SHP77 treated with DMSO at 0.1 percent for 48 hours (cell line): ENCODE data around the gene DENND1A.

Experiments
- DNase-seq: peaks from one replicate; lab custom pipeline; 2025; lab: John Stamatoyannopoulos, UW

DENND1A gene

GRCh38 chr9:123354806-123355508 lies 575.0 kb downstream of the DENND1A start:
- DNase-seq, result no peak

- no peak for DNase-seq
Measured at GRCh38 chr9:123353984-123354591, 575.8 kb downstream of the DENND1A start.

GRCh38 chr9:123353041-123353440 lies 576.9 kb downstream of the DENND1A start:
- no peak for DNase-seq

- DNase-seq, result no peak
Measured at GRCh38 chr9:123350590-123351310, 579.2 kb downstream of the DENND1A start.

GRCh38 chr9:123349691-123350480 lies 580.0 kb downstream of the DENND1A start:
- peak; percentile 41 for DNase-seq

GRCh38 chr9:123349033-123349432 lies 580.9 kb downstream of the DENND1A start:
- DNase-seq, result no peak

GRCh38 chr9:123348317-123348992 lies 581.5 kb downstream of the DENND1A start:
- DNase-seq, result no peak

GRCh38 chr9:123347289-123348060 lies 582.5 kb downstream of the DENND1A start:
- DNase-seq, result no peak

- no peak for DNase-seq
Measured at GRCh38 chr9:123346826-123347225, 583.1 kb downstream of the DENND1A start.

GRCh38 chr9:123346026-123346425 lies 583.9 kb downstream of the DENND1A start:
- no peak for DNase-seq

- DNase-seq, result no peak
Measured at GRCh38 chr9:123345567-123345955, 584.4 kb downstream of the DENND1A start.

- no peak for DNase-seq
Measured at GRCh38 chr9:123344192-123344949, 585.6 kb downstream of the DENND1A start.

GRCh38 chr9:123343443-123344191 lies 586.3 kb downstream of the DENND1A start:
- no peak for DNase-seq

GRCh38 chr9:123342247-123342646 lies 587.7 kb downstream of the DENND1A start:
- DNase-seq, result no peak

- DNase-seq, result no peak
Measured at GRCh38 chr9:123341816-123342215, 588.1 kb downstream of the DENND1A start.

- no peak for DNase-seq
Measured at GRCh38 chr9:123339666-123340510, 590.0 kb downstream of the DENND1A start.

- no peak for DNase-seq
Measured at GRCh38 chr9:123338710-123339665, 590.9 kb downstream of the DENND1A start.
